ENCODE results near the gene HACD2.

- TF ChIP-seq MAZ (CRISPR knock-in tag; conservative IDR thresholded peaks at IDR 0.05 in 1 of 2, IDR thresholded peaks at IDR 0.05 in 1 of 2) (no peak), FOXJ3 (CRISPR knock-in tag; IDR thresholded peaks at IDR 0.05) (no peak), STAT5B (CRISPR knock-in tag; IDR thresholded peaks at IDR 0.05) (no peak), JUNB (CRISPR knock-in tag; conservative IDR thresholded peaks at IDR 0.05) (no peak), RBM34 (IDR thresholded peaks at IDR 0.05; ENCODE audit: borderline replicate concordance, insufficient read depth, low read length) (no peak)
These were observed 113.7 kb downstream of the HACD2 start for GRCh38 chr3:123471106-123471505.
